ENCODE measurements around the gene HECTD1.
A peak's percentile ranks its signal among the peaks of the same experiment; 100 is the strongest.
"Not testable (repeated sequence)": the region's sequence is repeated elsewhere in the genome, so short reads cannot be mapped to it uniquely, and the experiment has no call there.

The HECTD1 gene

GRCh38 chr14:31207755-31208545 lies at the start of gene HECTD1:
Gene HECTD1, minus strand, starts transcription at chr14:31207793. Its CDS starts 1,857 bp downstream, at chr14:31205936.
- peak; percentile 81 for ATAC-seq
- DNase-seq: peak; percentile 93

DNA sequence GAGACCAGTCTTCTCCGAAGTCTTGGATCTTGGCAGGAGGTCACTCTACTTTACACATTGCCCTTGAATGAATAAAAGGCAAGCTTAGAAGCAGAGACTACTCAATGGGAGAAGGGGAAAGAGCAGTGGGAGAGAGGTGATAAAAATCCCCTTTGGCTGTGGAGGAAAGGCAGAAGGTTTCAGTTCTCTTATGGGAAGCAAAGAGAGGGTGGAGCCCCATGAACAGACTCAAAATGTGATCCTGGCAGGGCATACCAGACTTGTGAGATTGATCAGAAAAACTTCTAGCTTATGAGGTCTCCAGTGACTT lies 49.6 kb upstream of the HECTD1 start:
- no peak for DNase-seq
- no peak for ATAC-seq

DNA sequence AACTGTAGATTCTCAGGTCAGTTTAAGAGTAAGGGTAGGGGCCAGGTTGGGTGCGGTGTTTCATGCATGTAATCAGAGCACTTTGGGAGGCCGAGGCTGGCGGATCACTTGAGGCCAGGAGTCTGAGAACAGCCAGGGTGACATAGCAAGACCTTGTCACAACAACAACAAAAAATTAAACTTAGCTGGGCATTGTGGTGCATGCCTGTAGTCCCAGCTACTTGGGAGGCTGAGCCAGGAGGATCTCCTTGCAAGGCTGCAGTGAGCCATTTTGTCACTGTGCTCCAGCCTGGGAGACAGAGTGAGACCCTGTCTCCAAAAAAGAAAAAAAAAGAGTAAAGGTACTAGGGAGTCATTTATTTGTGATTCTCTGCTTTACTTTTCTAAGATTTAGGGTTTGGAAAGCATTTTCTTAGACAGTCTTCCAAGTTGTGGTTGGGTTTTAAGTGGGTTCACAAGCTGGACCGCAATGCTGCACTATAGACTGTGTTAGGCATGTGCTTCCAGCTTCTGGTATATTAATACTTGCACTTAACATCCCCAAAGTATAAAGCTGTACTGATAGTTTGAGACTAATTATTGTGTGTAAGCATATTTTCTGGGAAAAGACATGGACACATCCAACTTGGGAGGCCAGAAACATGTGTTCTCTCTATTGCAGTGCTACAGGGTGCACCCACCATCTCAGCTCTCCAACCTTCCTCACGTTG lies 49.1 kb upstream of the HECTD1 start:
- no peak for ATAC-seq
- DNase-seq: no peak

GRCh38 chr14:31255918-31256317 lies 48.3 kb upstream of the HECTD1 start:
- not testable (repeated sequence) for DNase-seq, ATAC-seq

GRCh38 chr14:31255286-31255685 lies 47.7 kb upstream of the HECTD1 start:
- DNase-seq: no peak
- no peak for ATAC-seq

- ATAC-seq: no peak
Measured at GRCh38 chr14:31253746-31254471, 46.3 kb upstream of the HECTD1 start.

DNA sequence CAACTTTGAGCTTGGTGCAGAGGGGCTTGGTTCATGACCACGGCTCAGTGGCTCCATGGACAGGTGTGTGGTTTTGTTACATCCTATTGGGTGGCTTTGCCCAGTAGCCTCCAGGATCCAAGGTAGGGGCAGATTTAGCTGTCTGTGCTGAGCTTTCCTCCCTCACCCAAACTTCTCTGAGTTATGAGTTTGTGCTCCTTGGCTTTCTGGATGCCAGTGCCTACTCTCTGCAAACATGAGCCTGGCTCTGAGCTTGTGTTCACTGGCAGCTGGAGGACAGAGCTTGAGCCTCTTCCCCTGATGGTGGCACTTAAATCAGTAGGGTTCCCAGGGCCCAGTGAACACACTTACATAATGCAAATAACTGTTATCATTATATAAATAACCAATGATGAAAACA lies 45.3 kb upstream of the HECTD1 start:
- DNase-seq: no peak
- ATAC-seq: no peak

More at GRCh38 chr14:31253746-31254471, 46.3 kb upstream of the HECTD1 start:
- no peak for DNase-seq

DNA sequence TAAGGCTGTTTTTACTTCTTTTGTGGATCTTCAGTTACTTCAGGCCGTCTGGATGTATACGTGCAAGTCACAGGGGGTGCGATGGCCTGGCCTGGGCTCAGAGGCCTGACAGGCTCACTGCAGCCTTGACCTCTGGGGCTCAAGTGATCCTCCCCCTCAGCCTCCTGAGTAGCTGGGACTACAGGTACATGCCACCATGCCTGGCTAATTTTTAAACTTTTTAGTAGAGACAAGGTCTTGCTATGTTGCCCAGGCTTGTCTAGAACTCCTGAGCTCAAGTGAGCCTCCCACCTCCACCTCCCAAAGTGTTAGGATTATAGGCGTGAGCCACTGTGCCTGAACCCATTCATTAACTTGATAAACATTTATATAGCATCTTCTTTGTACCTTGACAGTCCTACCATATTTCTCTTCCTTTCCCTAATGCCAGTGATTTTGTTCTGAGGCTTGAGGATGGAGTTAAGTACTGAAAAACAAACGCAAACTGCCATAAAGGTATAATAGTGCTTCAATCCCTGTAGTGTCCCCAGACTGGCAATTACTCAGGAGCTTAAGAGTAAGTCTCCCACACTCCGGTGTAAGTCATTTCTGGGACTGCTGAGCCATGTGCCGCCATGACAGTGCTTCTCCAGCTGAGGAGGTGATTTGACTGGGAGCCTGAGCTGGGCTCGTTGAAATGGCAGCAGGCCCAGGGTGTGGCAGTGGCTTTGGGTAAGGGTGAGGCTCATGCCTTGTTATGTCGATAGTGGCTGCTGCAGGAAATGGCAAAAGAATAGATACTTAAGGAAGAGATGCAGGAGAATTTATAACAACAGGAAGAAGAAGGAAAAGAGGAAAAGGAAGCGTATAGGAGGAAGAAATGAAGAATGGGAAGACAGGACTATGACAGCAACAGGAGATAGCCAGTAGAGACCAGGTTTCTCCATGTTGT lies 43.7 kb upstream of the HECTD1 start:
- ATAC-seq (no peak), DNase-seq (no peak)

DNA sequence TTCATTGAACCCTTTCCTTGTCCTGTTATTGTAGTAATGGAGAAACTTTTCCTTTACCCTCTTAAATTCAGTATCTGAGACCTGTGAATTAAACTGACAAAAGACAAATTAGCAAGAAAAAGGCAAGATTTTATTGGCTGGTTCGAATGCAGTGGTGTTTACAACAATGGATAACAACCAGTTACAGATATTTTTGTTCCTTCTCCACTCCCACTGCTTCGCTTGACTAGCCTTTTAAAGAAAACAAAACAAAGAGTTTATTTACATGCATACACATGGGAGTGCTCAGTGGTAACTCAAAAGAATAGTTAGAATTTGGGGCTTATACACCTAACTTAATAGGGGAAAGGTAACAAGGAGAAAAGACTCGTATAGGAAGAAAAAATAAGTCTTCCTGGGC lies 37.0 kb upstream of the HECTD1 start:
- ATAC-seq: no peak
- no peak for DNase-seq

GRCh38 chr14:31243860-31244259 lies 36.3 kb upstream of the HECTD1 start:
- DNase-seq (no peak), ATAC-seq (no peak)

GRCh38 chr14:31242161-31242940 lies 34.8 kb upstream of the HECTD1 start:
- DNase-seq, ATAC-seq: not testable (repeated sequence)

- no peak for ATAC-seq
- no peak for DNase-seq
Measured at GRCh38 chr14:31241450-31242114, 34.0 kb upstream of the HECTD1 start.

DNA sequence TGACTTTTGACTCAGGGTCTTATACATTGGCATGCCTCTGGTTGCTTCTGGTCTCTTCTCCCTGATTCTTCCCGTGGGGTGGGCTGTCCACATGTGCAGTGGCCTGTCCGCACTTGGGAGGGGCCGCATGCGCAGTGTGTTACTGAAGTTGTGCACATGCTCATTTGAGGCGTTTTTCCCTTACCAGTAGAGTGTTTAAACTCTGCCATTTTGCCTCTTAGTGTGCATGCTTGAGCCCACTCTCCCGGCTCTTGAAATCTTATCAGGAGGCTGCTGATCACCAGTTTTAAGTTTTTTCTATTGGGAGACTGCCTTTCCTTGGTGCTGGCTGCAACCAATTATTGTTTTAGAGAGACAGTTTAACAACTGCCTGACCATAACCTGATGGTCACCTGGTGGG lies 32.1 kb upstream of the HECTD1 start:
- no peak for ATAC-seq
- DNase-seq: no peak

- ATAC-seq (no peak), DNase-seq (no peak)
Measured at GRCh38 chr14:31235462-31235861, 27.9 kb upstream of the HECTD1 start.

DNA sequence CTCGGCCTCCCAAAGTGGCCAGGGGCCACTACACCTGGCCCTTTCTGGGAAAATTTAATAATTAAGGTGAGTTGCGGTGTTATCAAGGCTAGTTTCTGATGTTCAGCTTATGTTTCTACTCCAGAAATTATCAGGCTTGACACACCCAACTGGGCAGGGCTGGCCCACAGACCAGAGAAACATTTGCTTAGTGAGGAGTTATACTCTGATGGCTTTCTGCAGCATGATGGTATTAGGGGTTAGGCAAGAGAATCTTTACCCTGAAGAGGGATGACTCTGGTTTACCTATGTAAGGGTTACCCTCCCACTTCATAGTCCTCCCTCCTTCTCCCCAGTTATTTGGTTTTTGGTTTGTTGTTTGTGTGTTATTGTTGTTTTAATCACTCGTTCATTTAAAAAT lies 24.5 kb upstream of the HECTD1 start:
- ATAC-seq (no peak), DNase-seq (no peak)

DNA sequence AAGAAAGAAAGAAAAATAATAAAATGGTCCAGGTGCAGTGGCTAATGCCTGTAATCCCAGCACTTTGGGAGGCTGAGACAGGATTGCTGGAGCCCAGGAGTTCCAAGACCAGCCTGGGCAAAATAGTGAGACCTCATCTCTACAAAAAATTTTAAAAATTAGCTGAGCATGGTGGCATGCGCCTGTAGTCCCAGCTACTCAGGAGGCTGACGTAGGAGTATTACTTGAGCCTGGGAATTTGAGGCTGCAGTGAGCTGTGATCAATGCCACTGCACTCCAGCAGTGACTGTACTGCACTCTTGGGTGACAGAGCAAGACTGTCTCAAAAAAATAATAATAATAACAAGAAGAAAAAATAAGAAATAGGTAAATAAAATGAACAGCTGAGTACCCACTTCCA lies 23.7 kb upstream of the HECTD1 start:
- DNase-seq, ATAC-seq: not testable (repeated sequence)

- DNase-seq (no peak), ATAC-seq (no peak)
Measured at GRCh38 chr14:31230573-31230958, 23.0 kb upstream of the HECTD1 start.

GRCh38 chr14:31229638-31230572 lies 22.3 kb upstream of the HECTD1 start:
- ATAC-seq (peak; percentile 52), DNase-seq (no peak)

DNA sequence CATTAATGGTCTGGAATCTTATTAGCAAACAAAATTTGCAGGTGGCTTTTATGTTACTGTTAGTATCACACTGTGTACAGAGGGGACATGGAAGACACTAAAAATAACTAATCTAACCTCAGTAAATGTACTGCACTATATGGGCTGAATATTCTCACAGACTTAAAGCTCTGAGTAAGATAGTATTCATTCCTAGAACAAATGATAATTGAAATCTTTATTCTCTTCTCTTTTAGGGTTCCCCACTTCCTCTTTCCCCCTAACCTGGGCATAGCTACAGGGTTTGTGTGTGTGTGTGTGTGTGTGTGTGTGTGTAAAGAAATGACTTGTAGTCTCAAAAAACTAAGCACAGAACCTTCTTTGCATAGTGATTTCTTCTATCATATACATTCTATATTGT lies 21.4 kb upstream of the HECTD1 start:
- DNase-seq (no peak), ATAC-seq (no peak)

Data from stimulated activated naive CD8-positive, alpha-beta T cell treated with anti-CD3 and anti-CD28 coated beads, Interleukin-15, Interleukin-2, amounts not matched to agents 100 U/mL and 50 U/mL, for 24 hours (primary cell).